GM18508 (cell line): ENCODE results near the gene DSC3.
"Not testable (repeated sequence)": the region's sequence is repeated elsewhere in the genome, so short reads cannot be mapped to it uniquely, and the experiment has no call there.

ENCODE experiments used
- ATAC-seq: cut with Tn5 transposase; IDR thresholded peaks from one replicate; pipeline ENCODE4 v1.9.1; 2021; ENCODE audit warnings: moderate number of reproducible peaks; ENCODE audit not compliant: insufficient read depth, unreplicated experiment

Gene DSC3

DNA sequence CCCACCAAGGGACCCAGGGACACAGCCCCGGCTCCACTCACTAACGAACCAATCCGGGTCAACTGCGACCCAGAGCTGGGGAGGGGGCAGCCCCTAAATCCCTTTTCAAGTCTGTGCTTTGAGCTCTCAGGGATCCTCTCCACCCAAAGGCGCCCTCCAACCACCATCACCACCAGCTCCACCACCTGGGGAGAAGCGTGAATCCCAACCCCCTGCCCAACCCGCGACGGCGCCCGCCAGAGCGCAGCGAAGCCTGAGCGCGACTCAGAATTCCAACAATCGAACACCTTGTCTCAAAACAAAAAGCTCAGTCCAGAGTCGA, 497 bp downstream of the DSC3 start:
- ATAC-seq: no peak

DNA sequence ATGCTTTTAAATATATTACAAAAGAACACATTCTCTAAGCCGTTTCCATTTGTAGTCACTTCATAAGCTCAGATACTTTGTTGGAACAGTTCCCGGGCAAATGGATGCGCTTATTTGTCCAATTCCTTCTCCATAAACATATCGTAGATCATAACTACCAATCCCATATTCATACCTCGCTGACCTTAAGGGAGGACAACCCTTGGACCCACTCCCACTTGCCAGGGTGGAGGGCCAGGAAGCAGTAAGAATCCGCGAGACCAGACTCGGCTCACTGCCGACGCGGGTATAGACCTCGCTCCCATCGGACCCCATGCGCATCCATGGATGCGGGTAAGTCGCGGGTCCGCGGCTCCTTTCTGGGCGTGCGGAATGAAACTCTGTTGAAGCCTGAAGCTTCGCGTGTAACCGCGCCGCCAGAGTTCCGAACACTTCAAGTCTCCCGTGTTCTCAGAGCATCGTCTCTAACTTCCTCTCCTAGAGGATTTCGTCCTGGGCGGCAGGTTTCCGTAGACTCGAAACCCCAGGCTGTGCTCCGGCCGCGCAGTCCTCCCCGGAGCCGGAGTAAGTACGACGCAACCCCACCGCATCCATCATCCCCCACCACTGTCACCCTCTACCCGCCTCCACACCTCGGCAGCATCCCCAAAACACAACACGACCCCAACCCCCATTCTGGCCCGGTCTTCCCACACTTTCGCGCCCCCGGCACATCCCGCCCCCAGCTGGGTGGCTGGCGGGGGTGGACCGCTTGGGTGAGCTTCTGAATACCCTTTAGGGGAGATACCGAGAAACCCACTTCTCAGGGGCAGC, 1.1 kb downstream of the DSC3 start:
- no peak for ATAC-seq

DNA sequence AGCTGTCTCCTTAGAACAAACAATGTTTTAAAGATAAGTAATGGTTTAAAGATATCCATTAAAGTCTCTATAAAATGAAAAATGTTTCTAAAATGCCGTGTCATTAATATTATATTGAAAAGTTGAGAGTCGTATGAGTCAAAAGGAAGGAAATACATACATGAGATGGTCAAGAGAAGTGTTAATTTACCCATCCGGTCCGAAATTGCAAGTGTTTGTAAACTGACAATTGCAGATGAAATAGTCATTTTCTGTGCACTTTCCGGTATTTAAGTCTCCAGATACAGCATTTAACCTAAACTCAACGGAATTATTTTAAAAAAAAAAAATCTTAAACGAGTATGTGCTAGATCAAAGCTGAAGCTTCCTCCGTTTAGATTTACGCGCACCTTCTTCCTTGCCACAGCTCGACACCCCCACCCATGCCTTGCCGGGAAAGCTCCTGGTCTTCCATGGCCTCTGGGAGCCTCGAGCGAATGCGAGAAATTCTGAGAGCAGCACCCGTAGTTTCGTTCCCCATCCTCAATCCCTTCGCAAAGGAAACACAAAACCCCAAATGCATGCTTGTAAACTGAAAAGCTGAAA, 1.8 kb downstream of the DSC3 start:
- no peak for ATAC-seq

DNA sequence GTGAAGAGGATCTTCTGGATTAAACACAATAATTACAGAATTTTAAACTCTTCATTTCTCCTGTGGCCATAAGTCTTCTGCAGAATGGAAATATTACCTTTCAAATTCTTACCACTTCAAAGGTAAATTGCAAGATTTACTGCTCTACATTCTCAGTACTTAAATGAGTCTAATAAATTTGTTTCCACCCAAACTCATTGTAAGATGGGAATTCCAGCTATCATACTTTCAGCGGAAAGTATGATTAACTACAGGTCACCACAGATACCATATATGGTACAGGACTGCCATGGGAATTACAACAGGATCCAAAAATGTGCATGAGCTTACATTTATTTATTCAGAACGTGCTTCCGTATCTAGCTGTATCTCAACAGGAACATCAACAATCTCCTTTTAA, 3.1 kb downstream of the DSC3 start:
- no peak for ATAC-seq

DNA sequence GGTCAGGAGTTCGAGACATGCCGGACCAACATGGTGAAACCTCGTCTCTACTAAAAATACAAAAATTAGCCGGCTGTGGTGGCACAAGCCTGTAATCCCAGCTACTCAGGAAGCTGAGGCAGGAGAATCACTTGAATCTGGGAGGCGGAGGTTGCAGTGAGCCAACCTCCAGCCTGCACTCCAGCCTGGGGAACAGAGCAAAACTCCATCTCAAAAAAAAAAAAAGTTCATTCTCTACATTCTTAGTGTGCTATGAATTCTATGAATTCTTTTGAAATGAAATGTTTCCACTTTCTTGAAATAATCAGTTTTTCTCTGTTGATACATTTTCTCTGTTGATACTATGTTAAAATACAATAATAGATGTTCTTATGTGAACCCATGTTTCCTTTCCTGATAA, 4.9 kb downstream of the DSC3 start:
- not testable (repeated sequence) for ATAC-seq

DNA sequence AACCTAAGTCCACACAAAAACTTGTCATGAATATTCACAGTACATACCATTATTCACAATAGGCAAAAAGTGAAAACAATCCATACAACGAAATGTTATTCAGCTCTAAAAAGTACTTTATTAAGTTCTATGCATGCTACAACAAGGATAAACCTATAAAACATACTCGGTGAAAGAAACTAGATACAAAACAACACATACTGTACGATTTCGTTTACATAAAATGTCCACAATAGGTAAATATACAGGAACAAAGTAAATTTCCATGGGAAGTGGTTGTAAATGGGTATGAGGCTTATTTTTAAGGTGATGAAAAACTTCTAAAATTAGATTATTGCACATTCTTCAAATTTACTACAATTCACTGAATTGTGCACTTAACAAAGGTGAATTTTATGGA, 8.0 kb downstream of the DSC3 start:
- ATAC-seq: no peak

DNA sequence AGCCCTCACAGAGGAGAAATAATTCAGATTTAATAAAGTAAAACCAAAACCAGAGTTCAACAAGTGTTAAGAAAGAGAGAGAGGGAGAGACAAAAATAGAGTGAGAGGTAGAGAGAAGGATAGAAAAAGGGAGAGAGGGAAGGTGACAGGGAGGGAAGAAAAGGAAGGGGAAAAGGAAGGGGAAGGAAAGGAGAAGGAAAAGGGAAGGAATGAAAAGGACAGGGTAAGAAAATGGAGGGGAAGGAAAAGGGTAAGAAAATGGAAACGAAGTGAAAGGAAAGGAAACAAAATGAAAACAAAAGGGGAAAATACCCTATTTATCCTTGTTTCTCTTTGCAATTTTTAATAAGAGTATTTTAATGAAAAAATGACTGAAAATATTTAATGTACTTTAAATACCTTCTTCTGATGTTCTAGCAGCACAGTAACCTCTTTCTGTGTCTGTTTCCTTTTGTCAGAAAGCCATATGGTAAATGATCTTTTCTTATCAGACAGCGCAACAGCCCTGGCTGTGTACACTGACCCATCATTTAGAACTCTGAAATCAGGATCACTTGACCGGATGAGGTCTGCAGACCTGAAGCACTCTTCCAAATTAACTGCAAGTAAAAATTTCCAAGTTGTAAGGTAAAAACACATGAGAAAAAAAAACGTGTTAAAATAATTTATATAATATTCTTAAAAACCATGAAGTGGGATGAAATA, 11.8 kb downstream of the DSC3 start:
- ATAC-seq: no peak

DNA sequence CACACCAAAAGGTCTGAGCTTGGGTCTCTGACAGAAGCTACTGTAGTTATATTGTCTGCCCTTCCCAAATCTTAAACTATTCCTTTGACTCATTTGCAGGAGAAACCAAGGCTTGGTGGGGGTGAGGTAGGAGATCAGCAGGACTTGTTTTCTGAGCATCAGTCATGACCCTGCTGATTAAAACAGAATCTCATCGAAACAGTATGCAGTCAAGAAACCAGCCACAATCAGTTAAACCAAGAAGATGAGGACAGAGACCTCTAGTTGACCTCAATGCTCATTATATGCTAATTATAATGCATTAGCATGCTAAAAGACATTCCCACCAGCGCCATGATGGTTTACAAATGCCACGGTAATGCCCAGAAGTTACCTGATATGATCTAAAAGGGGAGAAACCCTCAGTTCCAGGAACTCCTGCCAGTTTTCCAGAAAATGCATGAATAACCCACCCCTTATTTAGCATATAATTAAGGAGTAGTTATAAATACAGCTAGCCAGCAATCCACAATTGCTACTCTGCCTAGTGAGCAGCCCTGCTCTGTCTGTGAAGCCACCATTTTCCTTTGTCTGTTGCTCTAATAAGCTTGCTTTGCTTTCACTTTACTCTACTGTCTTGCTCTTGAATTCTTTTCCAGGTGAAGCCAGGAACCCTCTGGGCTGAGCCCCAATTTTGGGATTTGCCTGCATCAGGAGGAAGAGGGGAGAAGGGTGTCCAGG, 26.7 kb downstream of the DSC3 start:
- ATAC-seq: no peak

DNA sequence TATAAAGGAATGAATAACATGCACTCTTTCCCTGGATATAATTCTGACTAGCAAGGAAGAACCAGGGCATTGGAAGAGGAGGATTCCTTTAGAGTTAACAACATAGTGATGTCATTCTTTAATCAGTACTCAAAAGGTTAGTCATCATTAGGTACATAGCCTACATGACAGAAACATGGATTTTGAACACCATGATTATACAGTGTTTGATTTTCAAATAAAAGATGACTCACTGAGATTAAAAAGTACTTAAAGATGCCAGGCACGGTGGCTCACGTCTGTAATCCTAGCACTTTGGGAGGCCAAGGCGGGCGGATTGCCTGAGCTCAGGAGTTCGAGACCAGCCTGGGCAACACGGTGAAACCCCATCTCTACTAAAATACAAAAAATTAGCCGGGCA, 31.1 kb downstream of the DSC3 start:
- ATAC-seq: not testable (repeated sequence)

DNA sequence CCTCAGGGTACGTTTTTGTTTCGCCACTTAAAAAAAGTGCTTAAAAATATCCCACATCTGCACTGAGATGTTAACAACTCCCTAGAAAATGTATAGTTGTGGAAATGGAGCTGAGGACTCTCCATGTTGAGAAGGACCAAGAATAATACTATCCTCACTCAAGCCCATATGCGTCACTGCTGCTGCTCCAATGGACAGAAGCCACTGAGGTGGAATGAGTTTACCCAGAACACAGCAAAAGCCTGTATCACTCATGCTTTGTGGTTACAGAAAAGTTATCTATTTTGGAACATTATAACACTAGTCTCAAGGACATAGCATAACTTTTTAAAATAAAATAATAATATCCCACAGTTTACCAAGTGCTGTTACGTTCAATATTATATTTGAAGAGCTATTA, 31.9 kb downstream of the DSC3 start:
- no peak for ATAC-seq

DNA sequence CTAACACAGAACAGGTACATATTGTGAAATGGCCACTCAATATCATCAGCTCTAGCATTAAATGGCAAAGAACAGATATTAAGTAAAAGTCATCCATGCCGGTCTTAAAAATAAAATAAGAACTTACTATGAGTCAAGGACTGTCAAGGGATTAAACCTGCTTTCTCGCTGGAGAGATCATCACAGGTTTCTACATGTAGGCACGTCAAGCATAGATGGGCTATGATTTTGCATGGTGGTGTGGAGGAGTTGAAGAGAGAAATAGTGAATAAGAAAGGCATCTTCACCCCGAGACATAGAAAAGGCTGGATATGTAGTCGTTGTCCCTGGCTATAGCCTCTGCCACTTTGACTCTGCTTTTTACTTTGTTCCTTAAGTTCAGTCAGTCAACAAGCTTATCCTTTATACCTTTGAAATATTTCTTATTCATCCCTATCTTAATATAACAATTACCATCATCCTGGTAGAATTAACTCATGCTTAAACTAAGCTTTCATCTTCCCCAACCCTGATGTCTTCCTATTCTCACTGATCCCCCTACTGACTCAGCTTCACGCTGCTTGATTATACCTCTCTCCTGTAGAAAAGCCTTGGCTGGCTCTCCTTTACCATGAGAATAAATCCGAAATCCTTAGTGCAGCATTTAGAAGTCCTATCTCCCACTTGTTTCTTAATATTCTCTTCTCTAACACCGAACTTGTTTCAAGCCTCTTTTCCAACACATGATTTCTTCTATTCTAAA, 42.5 kb downstream of the DSC3 start:
- no peak for ATAC-seq

DNA sequence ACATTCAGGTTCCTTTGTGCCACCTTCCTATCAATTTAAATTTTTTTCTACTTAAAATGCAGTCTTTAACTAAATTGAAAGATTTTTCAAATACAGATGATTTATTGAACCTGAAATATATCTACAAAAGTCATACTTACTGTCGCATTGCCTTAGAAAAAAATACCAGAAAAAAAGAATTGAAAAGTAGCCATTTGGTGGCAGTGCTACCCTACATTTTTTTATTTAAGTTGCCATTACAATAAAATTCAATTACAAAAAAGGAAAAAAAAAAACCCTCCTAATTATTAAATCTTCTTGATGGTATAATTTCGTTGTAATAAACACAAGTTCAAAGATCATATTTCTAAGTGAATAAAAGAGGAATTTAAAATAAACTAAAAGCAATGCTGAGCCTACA, 43.4 kb downstream of the DSC3 start:
- ATAC-seq: no peak

DNA sequence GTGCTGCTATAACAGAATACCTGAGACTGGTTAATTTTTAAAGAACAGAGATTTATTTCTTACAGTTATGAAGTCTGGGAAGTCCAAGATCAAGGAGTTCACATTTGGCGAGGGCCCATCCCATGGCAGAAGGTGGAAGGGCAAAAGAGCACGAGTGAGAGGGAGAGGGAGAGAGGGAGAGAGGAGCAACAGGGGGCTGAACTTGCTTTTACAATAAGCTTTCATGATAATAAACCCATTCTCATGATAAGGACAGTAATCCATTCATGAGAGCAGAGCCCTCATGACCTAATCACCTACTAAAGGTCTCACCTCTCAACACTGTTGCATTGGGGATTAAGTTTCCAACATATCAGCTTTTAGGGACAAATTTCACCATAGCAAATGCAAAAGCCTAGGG, 45.3 kb downstream of the DSC3 start:
- no peak for ATAC-seq

DNA sequence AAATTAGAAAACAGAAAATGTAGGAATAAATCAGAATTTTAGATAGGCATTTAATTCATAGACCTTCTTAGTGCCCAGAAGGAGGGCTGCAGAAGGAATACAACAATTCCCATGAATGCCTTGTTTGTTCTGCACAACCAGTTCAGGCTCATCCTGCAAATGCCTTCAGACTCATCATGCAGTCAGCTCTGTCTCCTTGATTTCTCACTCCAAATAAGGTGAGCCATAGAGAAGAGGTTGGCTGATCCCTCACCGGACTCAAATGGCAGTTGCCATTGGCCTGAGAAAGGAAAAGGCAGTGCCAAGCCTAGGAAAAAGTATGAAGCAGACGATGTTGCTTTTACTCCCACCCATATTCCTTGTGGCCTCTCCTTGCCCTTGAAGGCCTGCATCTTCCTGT, 50.3 kb downstream of the DSC3 start:
- no peak for ATAC-seq

DNA sequence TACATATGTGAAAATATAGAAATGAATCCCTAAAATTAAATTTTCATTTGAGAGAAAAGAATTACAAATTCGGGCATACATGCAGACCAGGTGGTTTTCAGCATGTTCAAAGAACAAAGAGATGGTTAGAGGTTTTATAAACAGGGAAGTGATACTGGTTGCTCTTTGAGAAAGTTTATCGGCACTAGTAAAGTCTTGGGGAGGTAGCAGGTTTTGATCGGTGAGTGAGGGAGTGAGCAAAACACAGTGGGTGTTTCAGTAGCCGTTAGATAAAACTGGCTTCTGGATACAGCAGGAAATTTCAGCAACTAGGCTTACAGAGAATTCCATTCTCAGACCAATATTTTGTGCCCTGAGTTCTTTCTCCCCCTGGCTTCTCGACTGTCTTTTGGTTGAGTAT, 51.1 kb downstream of the DSC3 start:
- no peak for ATAC-seq

DNA sequence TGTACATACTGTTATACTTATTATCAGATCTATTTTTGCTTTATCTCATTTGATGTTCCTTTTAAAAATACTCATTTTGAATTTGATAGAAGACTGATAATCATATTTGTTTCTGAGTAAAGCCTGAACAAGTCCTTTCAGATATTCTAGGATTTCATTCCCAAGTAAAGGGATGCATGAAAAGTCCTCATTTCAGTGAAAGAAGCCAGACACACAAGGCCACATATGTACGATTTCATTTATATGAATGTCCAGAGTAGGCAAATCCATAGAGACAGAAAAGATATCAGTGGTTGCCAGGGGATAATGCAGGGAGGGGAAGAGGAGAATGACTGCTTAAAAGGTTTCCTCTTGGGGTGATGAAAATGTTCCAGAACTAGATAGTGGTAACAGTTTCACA, 53.4 kb downstream of the DSC3 start:
- ATAC-seq: no peak

DNA sequence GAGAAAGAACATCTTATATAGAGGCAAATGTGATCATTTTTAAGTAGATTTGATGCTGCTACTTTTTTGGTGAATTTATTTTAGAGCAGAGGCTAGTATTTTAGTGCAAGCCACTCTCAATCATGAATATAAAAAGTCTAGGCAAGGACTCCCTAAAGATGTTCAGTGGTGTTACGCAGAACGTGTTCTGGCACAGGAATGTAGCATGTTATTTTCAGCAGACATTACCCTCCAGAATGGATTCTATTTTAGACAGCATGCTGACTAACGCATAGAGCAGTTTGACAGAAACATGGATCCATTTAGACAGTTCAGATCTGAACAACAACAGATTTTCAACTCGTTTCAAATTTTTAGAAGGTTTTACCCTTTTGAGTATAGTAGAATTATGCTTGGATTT, 54.1 kb downstream of the DSC3 start:
- ATAC-seq: no peak

DNA sequence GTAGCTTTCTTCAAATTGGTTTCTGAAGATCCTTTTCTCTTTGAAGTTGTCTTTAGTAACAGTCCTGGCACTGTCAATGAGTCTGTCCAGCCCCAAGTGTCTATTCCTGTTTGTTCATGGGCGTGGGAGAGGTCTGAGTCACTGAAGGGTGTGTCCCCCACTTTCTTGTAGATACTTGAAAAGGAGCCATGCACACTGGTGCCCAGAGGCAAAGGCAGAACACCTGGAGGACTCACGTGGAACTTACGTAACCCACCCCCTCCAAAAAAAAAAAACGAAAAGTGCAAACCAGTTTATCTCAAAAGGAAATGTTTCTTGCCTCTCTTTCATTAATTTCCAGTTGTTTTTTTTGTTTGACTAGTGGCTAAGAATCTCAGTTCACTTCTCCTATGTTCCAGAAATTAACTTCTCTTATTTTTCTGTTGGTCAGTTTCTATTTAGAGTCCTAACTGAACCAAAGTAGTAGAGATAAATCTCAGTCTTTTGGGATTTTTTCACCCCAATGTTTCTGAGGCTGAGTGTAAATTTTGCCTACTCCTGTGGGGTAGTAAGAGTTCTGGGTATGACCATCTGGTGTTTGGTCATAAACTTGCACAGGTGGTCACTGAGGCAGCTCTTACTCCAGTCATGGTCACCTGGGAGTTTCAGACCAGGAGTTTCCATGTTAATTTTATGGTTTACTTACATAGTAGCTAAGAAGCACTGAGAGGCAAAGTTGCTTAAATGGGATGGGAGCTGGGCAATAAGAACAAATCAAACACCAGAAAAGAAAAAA, 54.9 kb downstream of the DSC3 start:
- ATAC-seq: no peak

DNA sequence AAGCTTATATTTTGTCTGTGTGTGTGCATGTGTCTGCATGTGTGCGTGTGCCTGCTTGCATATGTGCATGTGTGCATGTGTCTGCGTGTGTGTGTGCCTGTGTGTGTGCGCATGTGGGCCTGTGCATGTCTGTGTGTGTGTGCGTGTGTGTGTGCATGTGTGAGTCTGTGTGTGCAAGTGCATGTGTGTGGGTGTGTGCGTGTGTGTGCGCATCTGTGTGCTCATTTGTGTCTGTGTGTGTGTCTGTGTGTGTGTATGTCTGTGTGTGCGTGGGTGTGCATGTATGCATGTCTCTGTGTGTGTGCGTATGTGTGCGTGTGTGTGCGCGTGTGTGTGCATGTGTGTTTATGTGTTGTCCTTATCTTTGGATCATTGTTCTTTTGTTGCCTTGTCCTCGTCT, 56.8 kb downstream of the DSC3 start:
- ATAC-seq: no peak
